AG04450 (cell line): ENCODE data around the gene TTC3. TPM values are rescaled to one million over a fixed set of nuclear protein-coding genes. Genes with fewer than 3 reads are reported as not detected.

Source experiments
- CTCF ChIA-PET: fragments of 300-600, 350-600 bp; formaldehyde crosslinking; extraction: SDS; loops from one replicate; lab custom pipeline; 2022; ENCODE audit warnings: antibody characterized with exemption, inconsistent platforms; lab: Charles Lee
- POLR2A ChIA-PET: fragments of 350-600 bp; formaldehyde crosslinking; extraction: SDS; loops from one replicate; lab custom pipeline; 2021; ENCODE audit warnings: antibody characterized with exemption, inconsistent platforms; lab: Yijun Ruan, JAX
- DNase-seq: peaks from one replicate; pipeline ENCODE4 v3.0.0-alpha.2; 2011; ENCODE audit warnings: low read depth, low spot score
- H3K27ac ChIP-seq: one replicate; pipeline ENCODE4 v1.5.1; 2012; ENCODE audit warnings: low read depth, low read length, control low read depth
- H3K27me3 ChIP-seq: one replicate; pipeline ENCODE4 v1.6.0; 2012; ENCODE audit warnings: low read length; ENCODE audit not compliant: control insufficient read depth, insufficient read depth
- H3K4me3 ChIP-seq: 2 replicates; pipeline ENCODE4 v1.5.1; 2011; ENCODE audit warnings: mild to moderate bottlenecking, low read depth, low read length, control low read depth
- H3K9me3 ChIP-seq: 2 replicates; pipeline ENCODE4 v1.5.1; 2012; ENCODE audit warnings: low read length; ENCODE audit not compliant: control insufficient read depth, insufficient read depth
- CTCF ChIP-seq: IDR thresholded peaks from 2 replicates; pipeline ENCODE4 v1.5.1; 2011; ENCODE audit warnings: low read depth, low read length, control low read depth, inconsistent platforms
- polyA minus RNA-seq: library from RNA; depleted of rRNA, polyadenylated mRNA; stranded (reverse); fragments of >200 nt; gene quantifications from 2 replicates; pipeline ENCODE4 v1.2.3, GENCODE V29; 2011; rRNA and poly(A)+ RNA removed
- polyA plus RNA-seq: library from polyadenylated mRNA; depleted of rRNA; stranded (reverse); fragments of >200 nt; gene quantifications from 2 replicates; pipeline ENCODE4 v1.2.3, GENCODE V29; 2011; rRNA removed

TTC3 gene
- polyA plus RNA-seq (165 and 224 TPM in 2 replicates), polyA minus RNA-seq (186 and 253 TPM in 2 replicates)

DNA sequence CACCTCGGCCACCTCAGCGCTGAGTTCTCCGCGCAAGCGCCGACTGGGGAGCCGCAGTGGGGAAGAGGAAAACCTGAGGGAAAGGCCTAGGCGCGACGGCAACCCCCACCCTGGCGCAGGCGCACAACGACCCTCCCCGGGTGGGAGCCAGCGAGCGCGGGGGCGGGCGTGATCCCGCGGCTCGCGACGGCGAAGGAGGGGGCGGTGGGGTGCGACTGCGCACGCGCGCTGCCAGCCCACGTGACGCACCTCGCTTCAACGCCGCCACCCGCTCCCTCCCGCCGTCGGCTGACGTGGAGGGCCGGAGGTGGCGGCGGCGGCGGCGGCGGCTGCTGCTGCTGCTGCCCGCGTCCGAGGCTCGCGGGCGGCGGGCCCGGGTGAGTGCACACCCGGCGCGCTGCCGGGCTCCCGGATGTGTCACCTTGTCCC is at the start of gene TTC3, which contains the start of gene PIGP:
TTC3 (plus strand) TSS at position 267 of the 429 bp plus-strand sequence. CDS start 14,004 bp downstream, outside the sequence.
PIGP (minus strand) TSS at position 84 of the 429 bp plus-strand sequence. CDS start 556 bp downstream, outside the sequence.
- peaks cover 2% of the 10 kb centered on the region; the same call in 1 of the 2 replicates for H3K9me3 ChIP-seq
- no peaks in the 10 kb centered on the region for H3K27me3 ChIP-seq
- CTCF ChIA-PET: no interaction called here
- peak; percentile 84 for DNase-seq
- POLR2A ChIA-PET: interaction anchor here (1.8 kb wide), 1 partner anchor 13 kb away, joined by 6 read pairs; no protein-coding TSS in a partner anchor
- no peak for TF ChIP-seq CTCF
- peak within 1 kb of the TSS; percentile 86 for H3K27ac ChIP-seq
- H3K4me3 ChIP-seq: peak within 1 kb of the TSS; percentile 92

- no peak overlapping the region for H3K4me3 ChIP-seq
- peaks cover 13% of the 10 kb centered on the region for H3K27me3 ChIP-seq
- ChIA-PET POLR2A (no interaction called here), CTCF (interaction anchor here (3.0 kb wide), 1 partner anchor 16 kb away, joined by 14 read pairs; no protein-coding TSS in a partner anchor)
- no peaks in the 10 kb centered on the region; the same call in 1 of the 2 replicates for H3K9me3 ChIP-seq
- TF ChIP-seq CTCF: no peak
- DNase-seq: no peak
- no peak overlapping the region for H3K27ac ChIP-seq
These were observed 46.6 kb upstream of the TTC3 start for GRCh38 chr21:37026499-37026898.

DNA sequence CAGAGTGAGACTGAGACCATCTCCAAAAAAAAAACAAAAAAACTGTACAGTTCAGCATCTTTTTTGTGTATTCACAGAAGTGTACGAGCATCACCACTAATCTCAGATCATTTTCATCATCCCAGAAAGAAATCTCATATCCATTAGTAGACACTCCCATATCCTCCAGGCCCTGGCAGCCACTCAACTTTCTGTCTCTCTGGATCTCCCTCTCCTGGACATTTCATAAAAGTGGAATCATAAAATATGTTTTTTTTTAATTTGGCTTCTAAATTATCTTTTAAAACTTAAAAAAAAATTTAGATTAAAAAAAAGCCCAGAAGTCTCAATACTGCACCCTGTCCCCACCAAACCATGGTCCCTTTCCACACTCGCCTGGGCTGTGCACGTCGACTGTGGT is 44.5 kb upstream of the TTC3 start:
- Histone ChIP-seq H3K9me3 (no peaks in the 10 kb centered on the region), H3K4me3 (no peak overlapping the region), H3K27me3 (peaks cover 15% of the 10 kb centered on the region), H3K27ac (no peak overlapping the region)
- ChIA-PET POLR2A (no interaction called here), CTCF (no interaction called here)
- no peak for TF ChIP-seq CTCF
- DNase-seq: no peak

DNA sequence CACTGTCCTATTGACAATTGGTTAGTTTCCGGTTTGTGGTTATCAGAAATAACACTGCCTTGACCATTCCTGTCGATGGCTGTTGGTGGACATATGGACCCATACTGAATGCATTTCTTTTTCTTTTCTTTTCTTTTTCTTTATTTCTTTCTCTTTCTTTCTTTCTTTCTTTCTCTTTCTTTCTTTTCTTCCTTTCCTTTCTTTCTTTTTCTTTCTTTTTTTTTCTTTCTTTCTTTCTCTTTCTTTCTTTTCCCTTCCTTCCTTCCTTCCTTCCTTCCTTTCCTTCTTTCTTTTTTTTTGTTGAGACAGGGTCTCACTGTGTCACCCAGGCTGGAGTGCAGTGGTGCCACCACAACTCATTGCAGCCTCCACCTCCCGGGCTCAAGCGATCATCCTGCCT is 42.2 kb upstream of the TTC3 start:
- DNase-seq: no peak
- ChIA-PET CTCF (no interaction called here), POLR2A (no interaction called here)
- Histone ChIP-seq H3K27ac (no peak overlapping the region), H3K4me3 (no peak overlapping the region), H3K9me3 (no peaks in the 10 kb centered on the region), H3K27me3 (peaks cover 13% of the 10 kb centered on the region)
- TF ChIP-seq CTCF: no peak

- no peak for DNase-seq
- ChIA-PET CTCF (no interaction called here), POLR2A (no interaction called here)
- Histone ChIP-seq H3K9me3 (no peaks in the 10 kb centered on the region), H3K4me3 (no peak overlapping the region), H3K27me3 (peaks cover 7% of the 10 kb centered on the region), H3K27ac (no peak overlapping the region)
- TF ChIP-seq CTCF: no peak
These were observed 40.8 kb upstream of the TTC3 start for GRCh38 chr21:37032293-37032692.
